GM18498 (cell line): ENCODE data around the gene FAM204A.

Experiments
- ATAC-seq: cut with Tn5 transposase; IDR thresholded peaks from one replicate; pipeline ENCODE4 v1.9.1; 2021; ENCODE audit warnings: mild to moderate bottlenecking, moderate library complexity; ENCODE audit not compliant: unreplicated experiment

FAM204A gene

DNA sequence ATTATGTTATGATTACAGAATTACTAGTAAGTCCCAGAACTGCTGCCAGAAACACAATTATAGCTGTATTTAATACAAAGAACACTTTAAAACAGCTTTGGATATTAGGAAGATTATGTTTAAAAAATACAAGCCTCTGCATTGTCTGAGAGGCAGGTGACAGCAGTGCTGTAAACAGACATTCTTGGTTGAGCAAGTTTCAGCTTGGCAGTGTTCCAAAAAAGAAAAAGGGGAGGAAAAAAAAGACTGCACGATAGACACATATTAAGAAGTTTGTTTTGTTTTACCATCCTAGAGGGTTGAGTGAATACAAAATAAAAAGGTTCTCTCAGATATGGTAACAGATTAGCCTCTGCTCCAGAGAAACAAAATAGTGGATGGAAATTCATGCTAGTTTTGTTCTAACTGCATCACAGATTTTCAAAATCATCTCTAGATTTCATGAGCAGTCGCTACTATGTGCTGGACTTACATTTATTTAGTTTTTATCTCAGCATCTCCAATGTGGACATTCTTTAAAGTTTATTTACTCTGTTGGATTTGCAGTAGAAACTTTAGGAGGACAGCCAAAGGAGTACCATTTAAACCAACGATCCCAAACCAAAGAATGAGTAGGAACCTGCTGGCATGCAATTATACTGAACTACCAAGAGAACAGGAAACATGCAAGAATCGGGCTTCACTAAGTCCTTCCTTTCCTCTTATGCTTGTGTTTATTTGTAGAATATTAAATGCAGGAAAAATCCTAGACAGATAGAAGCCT, 9.0 kb downstream of the FAM204A start:
- no peak for ATAC-seq

DNA sequence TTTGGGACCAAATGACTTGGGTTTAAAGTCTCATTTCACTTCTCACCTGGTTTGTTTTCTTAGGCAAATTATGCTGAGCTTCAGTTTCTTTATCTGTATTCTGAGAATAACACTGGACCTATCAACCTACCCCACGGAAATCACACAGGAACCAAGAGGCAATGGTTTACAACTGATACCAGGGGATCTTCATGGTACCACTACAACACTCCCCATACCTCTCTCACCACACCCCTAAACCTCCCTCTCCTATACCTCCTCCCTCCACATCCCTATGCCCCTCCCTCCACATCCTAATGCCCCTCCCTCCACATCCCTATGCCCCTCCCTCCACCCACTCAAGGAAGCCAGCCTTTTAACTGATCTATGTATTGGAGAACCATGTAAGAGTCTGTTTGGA, 9.9 kb downstream of the FAM204A start:
- ATAC-seq, result peak; percentile 96

DNA sequence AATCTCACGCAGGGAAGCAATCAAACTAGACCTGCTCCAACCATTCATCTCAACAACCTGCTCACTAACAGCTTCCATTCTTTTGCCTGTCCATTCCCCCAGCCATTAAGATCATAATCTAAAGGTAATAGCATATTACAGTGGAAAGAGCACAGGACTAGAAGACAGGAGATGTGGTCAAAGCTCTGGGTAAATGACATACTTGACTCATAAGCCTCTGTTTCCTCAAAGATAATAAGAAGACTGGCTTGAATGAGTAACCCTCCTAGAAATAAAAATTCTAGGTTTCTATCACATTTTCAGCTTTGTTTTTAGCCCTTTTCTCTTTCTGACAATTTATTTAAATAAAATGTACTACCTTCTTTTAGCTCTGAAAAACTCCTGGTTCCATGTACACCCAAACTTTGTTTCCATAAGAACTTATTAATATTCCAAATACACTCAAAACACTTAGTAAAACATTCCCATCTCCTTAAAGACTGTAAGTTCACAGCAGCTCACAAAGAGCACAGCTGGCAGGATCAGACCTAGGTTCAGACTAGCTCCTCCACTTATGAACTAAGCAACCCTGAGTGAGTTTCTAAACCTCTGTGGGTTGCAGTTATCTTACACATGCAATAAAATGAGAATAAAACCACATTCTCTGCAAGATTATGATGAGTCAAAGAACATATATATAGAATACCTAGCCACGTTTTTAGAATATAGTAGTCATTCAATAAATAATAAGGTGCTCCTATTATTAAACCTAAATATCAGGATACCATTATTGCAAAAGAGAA, 11.6 kb downstream of the FAM204A start:
- ATAC-seq, result no peak

DNA sequence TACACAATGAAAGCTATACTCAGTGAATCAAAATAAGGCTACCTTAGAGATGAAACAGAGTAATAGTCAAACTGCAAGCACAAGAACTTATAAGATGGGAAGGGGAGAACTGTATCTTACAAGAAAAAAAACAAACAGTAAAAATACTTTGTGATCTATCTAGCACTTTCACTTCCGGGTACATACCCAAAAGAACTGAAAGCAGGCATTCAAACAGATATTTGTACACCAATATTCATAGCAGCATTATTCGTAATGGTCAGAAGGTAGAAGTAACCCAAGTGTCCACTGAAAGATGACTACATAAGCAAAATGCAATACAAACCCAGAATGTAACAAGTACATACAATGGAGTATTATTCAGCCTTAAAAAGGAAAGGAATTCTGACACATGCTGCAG, 18.0 kb downstream of the FAM204A start:
- ATAC-seq, result no peak

DNA sequence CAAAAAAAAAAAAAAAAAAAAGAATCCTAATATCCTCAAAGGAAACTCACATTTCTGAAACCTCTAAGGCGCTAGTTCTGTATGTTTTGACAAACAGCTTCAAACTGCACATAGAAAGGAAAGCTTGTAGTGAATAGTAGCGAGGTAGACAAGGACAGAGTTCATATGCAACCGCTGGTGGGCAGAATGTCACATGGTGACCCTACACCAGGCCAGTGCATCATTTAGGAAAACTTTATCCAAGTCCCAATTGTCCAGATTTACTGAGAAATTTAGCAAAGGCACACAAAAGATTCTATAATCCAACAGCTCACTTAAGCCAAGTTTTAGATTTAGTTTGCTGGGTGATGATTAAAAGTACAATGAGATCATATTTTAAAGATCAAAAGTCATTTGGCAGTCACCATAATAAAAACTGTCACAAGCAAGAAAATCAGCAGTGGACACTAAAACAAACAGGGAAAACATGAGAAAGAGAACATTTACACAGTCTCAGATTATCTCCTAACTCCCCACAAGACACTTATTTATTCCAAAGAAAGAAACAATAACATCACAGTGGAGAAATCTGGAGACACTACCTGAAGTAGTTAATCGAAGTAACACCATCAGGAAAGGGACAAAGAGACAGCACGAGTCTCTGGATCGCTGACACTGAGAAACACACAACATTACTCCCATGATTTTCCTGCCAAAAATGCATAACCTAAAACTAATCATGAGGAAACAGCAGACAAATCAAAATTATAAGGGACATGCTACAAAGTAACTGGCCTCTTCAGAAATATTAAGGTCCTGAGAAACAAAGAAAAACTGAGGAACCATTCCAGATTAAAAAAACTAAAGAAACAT, 20.2 kb downstream of the FAM204A start:
- no peak for ATAC-seq

DNA sequence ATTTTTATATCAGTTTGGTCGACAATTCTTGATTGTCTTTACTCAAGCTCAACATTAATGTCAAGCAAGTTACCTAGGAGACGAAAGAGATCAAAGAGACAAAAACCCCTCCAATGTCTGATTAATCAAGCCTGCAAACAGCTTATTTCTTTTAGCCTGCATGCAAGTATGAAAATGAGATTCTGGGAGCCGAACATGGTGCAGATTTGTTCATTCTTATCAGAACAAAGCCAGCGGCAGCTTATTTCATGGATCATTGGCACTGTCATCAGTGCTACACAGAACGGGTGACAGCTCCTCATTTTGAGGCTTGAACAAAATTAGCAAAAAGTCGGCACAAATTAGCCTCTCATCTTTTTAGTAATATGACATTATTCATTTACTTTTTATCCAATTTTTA, 26.5 kb downstream of the FAM204A start:
- no peak for ATAC-seq

DNA sequence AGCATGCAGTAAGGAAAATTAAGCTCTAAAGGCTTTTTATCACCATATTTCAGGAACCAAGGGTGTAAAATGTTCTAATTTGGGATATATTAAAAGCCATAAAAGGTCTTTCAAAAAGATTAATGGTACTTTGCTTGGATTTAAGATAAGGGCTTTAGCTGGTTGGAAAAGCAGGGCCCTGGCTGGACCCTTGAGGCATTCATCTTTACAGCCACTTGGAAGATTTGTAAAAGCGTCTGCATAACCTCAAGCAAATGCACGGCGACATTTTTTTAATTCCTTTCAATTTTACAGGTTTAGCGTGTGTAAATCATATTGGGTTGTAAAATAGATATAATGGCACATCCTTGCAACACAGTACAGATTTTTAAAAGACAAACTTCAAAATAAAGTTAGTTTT, 27.2 kb downstream of the FAM204A start:
- no peak for ATAC-seq

DNA sequence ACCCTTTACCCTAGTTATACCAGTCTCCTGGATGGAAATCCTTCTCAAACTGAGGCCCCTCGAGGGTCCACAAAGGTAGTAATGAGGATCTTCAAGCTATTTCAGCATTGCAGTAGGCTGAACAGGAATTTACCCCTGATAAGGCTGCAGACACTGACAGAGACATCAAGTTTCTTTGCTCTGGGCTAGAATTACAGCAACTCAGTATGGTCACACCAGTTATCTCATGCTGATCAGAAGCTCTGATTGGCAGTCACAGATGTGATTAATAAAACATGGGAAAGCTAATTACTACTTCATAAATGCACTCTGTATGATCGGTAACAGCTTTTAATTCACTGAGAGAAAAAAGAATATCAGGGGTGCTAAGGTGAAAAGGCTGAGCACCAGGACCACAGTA, 30.6 kb downstream of the FAM204A start:
- ATAC-seq, result no peak

DNA sequence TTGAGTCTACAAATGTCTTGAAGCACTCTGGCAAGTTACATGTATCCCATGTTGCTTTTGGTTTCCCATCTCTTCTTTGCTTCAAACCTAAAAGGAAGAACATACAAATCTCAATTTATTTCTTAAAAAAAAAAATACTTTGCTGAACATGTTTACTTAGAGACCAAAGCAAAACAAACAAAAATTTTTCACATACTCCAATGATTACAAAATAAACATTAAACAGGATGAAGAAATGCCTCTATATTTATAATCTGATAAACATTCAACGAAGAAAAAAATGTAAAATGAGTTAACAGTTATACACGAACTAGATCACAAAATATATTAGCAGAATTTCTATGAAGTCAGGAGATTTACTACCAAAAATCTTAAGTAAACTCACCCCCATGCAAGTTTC, 31.3 kb downstream of the FAM204A start:
- no peak for ATAC-seq

DNA sequence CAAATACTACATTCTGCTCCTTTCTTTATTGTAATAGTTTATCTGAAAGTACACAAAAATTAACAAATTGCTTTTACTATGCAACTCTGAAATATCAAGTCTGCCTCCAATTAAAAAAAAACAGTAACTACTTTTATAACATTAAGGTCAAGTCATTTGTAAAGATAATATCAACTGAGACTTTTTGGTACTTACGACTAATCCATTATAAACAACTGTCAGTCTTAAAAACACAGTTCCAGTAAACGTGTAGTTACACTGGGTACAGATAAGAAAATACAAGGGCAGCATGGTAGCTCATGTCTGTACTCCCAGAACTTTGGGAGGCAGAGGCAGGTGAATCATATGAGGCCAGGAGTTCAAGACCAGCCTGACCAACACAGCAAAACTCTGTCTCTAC, 32.2 kb downstream of the FAM204A start:
- ATAC-seq, result no peak

DNA sequence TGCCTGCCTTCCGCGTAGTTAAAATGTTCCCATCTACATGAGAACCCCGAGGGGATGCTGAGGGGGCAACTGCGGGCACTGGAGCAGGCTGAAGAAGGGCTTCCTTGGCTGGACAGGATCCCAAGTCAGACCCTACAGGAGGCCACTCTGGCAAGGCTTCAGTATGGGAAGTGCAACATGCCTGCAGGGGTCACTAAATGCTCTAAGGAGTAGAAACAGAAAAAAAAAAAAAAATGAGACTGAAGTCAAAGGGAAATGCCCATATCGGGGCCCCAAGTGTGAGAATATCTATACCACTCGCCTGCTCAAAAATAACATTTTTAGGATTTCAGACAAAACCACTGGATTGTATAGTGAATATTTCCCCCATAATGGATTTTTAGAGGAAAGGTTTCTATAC, 33.5 kb downstream of the FAM204A start:
- ATAC-seq, result no peak

DNA sequence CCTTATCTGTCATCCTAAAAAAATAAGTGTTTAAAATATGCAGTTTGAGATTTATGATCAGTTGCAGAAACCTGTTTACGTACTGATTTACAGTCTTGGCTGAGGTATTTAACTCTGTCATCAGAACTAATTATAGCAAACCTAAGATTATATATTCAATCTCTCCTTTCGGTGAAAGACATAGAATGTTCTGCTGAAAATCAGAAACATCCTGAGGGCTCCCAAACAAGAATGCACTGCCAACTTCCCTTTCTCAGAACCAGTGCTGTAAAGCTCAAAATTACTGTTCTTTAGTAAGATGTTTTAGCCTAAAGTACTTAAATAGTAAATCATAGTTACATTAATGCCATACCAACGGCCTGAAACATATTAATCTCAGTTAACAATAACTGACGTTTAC, 34.3 kb downstream of the FAM204A start:
- ATAC-seq, result no peak

DNA sequence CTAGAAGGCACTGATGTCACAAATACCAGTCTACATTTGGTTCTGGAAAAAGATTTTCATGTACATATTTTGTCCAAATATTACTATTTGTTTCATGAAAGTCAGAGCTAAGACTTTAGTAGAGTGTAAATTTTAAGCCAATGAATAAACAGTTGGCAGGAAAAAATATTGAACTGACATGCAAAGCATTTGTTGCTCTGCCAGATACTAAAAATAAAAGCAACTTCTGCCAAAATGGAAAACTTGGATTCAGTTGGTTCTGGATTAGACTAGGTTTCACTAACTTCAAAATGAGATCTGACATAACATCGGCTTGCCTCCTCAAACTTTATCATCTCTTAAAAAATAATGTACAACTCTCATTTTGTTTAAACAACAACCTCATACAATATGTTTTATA, 34.9 kb downstream of the FAM204A start:
- ATAC-seq, result no peak

DNA sequence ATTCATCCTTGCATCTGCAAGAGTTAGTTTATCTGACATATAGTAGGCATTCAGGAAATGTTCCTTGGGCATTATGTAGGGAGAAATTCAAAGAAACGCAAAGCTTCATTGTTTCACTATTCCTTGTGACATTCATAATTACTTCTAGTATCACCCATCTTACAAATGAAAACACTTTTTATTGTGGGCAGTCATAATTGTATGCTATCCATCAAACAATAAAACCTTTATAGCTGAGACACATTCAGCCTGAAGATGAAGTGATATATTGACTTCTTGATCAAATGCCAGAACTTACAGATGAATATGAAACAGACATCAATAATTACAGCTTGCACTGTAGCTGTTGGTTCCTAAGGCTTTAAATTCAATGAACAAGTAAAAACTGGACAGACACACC, 36.4 kb downstream of the FAM204A start:
- ATAC-seq, result no peak

DNA sequence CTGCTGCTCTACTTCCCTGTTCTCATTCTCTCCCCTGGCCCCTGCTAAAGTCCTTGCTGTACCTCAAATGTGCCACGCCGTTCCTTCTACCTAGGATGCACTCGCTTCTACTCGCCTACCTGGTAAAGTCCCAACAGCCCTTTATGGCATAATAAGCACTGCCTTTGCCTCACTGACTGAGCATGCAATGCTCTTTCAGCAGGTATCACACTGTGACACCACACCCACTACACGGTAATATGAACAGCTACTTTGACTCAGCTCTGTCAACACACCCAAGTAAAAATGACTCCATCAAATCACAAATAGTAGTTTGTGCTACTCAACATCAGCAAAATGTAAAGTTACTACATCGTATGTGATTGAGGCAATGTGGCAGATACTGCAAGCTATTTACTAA, 37.6 kb downstream of the FAM204A start:
- ATAC-seq, result no peak

DNA sequence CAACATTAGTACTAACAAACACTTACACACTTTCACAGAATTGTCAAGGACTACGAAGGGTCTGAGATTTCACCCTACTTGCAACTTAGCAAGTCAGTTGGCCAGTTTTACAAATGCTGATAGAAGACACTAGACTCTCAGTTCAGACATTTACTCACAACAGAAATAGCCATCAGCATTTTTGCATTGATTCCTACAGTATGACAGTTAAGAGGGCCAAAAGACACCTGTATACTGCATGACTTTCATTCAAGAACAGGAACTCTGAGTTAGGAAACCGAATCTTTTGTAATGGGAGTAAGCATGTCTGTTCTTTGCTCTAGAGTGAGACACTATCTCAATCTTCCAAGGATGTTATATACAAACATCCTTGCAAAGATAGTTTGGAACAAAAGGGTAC, 40.9 kb downstream of the FAM204A start:
- ATAC-seq, result no peak

DNA sequence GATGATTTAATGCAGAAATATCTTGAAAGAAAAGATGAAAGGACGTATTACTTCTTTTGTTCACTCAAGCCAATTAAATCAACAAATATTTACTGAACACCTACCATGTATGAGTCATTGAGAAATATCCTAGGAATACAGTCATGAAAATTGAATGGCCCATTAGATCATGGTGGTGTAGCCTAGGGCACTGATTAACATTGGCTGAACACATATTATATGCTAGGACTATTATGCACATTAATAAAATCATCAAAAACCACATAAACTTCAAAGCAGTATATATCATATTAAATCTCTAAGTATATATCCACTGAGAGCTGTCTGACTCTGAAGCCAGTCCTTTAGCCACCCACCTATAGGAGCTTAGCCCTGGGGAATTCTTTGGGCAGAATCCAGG, 41.8 kb downstream of the FAM204A start:
- no peak for ATAC-seq

DNA sequence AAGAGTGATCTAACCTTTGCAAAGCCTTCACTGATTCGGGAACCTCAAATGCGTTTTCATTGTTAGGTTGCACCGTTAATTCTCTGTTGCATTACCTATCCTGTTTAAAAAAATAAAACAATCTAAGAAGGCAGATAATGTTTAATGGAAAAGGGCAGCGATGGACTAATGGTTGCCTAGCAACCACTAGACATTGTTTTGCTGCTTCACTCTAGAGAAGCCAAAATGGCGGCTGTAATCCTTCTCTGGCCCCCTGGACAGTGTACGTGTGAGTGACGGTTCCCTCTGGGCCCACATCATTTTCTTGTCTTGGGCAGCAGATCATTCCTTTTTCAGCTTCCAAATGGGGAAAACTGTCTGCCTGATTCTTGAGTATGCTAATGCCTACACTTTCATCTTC, 43.3 kb downstream of the FAM204A start:
- ATAC-seq, result no peak

DNA sequence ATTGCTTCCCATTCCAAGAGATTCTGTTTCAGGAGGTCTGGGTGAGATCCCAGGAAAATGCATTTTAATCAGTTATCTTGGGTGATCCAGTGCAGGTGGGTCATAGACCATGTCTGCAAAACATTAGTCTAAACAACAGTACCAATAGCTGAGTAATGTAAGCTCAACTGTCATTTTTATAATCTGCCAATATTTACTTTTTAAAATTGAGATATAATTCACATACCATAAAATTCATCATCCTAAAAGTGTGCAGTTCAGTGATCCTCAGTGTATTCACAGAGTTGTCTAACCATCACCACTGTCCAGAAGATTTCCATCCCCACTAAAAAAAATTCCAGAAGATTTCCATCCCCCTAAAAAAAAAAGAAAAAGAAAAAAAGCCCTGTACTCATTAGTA, 51.0 kb downstream of the FAM204A start:
- no peak for ATAC-seq

DNA sequence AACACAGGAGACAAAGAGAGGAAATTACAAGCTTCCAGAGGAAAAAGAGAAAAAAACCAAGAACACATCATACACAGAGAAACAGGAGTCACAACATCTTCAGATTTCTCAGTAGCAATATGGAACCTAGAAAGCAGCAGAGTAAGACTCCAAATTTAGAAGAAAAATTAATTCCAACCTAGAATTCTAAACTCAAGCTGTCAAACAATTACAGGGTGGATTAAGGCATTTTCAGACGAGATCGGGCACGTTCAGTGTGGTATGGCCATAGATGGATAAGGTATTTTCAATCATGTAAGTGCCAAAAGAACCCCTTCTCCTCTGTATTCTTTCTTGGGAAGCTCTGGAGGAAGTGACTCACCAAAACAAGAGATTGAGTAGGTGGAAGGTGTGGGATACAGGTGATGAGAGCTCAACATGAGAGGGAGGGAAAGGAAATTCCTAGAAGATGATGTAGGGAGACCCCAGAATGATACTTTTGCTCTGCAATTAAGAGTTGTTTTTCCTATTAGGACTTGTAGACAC, 51.6 kb downstream of the FAM204A start:
- ATAC-seq, result no peak

DNA sequence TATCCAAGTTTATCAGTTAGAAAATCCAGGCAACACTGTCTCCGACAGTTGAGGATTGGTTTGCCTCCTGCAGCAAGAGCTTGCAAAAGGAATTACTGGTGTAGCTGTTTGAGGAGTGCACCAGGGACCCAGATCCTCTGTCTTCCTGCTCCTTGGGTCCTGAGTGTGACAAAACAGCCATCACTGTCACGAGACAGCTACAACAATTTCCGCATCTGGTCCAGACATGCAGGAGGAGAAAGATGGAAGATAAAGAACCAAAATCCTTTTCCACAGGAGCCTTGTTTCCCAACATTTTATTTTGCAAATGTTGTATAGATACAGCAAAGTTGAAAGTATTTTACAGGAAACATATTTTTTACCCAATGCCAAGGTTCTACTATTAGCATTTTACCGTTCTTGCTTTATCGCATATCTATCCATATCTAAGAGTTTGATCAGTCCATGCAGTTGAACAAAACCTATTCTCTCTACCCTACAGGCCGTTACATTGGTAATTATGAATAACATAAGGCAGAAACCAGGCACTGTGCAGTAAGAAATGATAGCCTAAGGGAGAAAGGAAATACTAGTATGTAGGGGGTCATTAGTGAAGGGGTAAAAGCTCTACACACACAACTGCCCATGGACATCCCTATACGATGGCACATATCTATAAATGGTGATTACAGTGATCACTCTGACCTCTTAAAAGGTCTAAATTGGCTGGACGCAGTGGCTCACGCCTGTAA, 54.9 kb downstream of the FAM204A start:
- no peak for ATAC-seq
